ENCODE data around the gene CREBBP. TPM values are rescaled to one million over a fixed set of nuclear protein-coding genes. Genes with fewer than 3 reads are reported as not detected.

Gene CREBBP
- polyA plus RNA-seq, 2 of the 4 experiments (the other 2 are of a cell fraction) = 8.0 to 13.4 TPM

GRCh38 chr16:3800477-3801270 lies 79.8 kb downstream of the CREBBP start:
- CTCF ChIA-PET = interaction anchor here (0.7 kb wide), 1 partner anchor 11 kb away, joined by 4 read pairs; no protein-coding TSS in a partner anchor
- ATAC-seq (no peak), DNase-seq (ENCODE audit: low read depth in 1 of 2, low spot score in 1 of 2) (no peak), FAIRE-seq (no peak)
- Histone ChIP-seq H3K27ac (no peak overlapping the region), H3K4me3 (no peak overlapping the region), H3K4me2 (no peak overlapping the region), H3K4me1 (no peaks in the 10 kb centered on the region), H3K9me3 (no peaks in the 10 kb centered on the region)
- TF ChIP-seq USF2 (IDR thresholded peaks at IDR 0.05) (no peak), MAFK (IDR thresholded peaks at IDR 0.05; ENCODE audit: partially characterized antibody) (no peak), EHF (CRISPR knock-in tag; IDR thresholded peaks at IDR 0.05) (no peak)
- 83% methylated on average over 4 of the region's 4 CpGs for WGBS (ENCODE audit: missing lambda C conversion rate)
- POLR2A ChIA-PET = no interaction called here

GRCh38 chr16:3800019-3800418 lies 80.5 kb downstream of the CREBBP start:
- ChIA-PET POLR2A (no interaction called here), CTCF (no interaction called here)
- FAIRE-seq = no peak
- Histone ChIP-seq H3K4me3 (no peak overlapping the region), H3K4me2 (no peak overlapping the region), H3K9me3 (no peaks in the 10 kb centered on the region), H3K4me1 (no peaks in the 10 kb centered on the region), H3K27ac (no peak overlapping the region)
- 93% methylated on average over 7 of the region's 7 CpGs for WGBS (ENCODE audit: missing lambda C conversion rate)
- DNase-seq (ENCODE audit: low read depth in 1 of 2, low spot score in 1 of 2) = no peak
- no peak for ATAC-seq
- no peak for TF ChIP-seq E2F6 (IDR thresholded peaks at IDR 0.05; ENCODE audit: borderline replicate concordance, low read depth)
- TF ChIP-seq HDAC2 (IDR thresholded peaks at IDR 0.05) = no peak
- TF ChIP-seq FOXS1 (CRISPR knock-in tag; IDR thresholded peaks at IDR 0.05) = no peak
- TF ChIP-seq ZFP36 (IDR thresholded peaks at IDR 0.05; ENCODE audit: borderline replicate concordance, partially characterized antibody) = no peak
- TF ChIP-seq GATA3 (IDR thresholded peaks at IDR 0.05; ENCODE audit: borderline replicate concordance) = no peak
- TF ChIP-seq MAZ (IDR thresholded peaks at IDR 0.05; ENCODE audit: borderline replicate concordance, low read depth, low read length) = no peak
- TF ChIP-seq KDM1A (IDR thresholded peaks at IDR 0.05; ENCODE audit: low read depth) = no peak
- TF ChIP-seq POLR2A (IDR thresholded peaks at IDR 0.05; ENCODE audit: low read length) = no peak
- no peak for TF ChIP-seq NR3C1 (IDR thresholded peaks at IDR 0.05)
- no peak for TF ChIP-seq USF2 (IDR thresholded peaks at IDR 0.05)
- no peak for TF ChIP-seq MYC (IDR thresholded peaks at IDR 0.05; ENCODE audit: borderline replicate concordance, low read length)
- TF ChIP-seq CBX2 (IDR thresholded peaks at IDR 0.05; ENCODE audit: borderline replicate concordance, low read depth) = no peak
- no peak for TF ChIP-seq NPAS2 (CRISPR knock-in tag; IDR thresholded peaks at IDR 0.05; ENCODE audit: borderline replicate concordance)
- TF ChIP-seq JUNB (IDR thresholded peaks at IDR 0.05) = no peak
- no peak for TF ChIP-seq MAFK (IDR thresholded peaks at IDR 0.05; ENCODE audit: partially characterized antibody)
- no peak for TF ChIP-seq HOXB5 (CRISPR knock-in tag; IDR thresholded peaks at IDR 0.05)
- no peak for TF ChIP-seq KDM5A (IDR thresholded peaks at IDR 0.05)

- Histone ChIP-seq H3K9me3 (no peaks in the 10 kb centered on the region), H3K27ac (no peak overlapping the region), H3K4me1 (no peaks in the 10 kb centered on the region), H3K4me2 (no peak overlapping the region), H3K4me3 (no peak overlapping the region)
- WGBS (ENCODE audit: missing lambda C conversion rate) = 88% methylated on average over 1 of the region's 1 CpG
- POLR2A ChIA-PET = no interaction called here
- DNase-seq (ENCODE audit: low read depth in 1 of 2, low spot score in 1 of 2) = no peak
- CTCF ChIA-PET = no interaction called here
- no peak for ATAC-seq
- FAIRE-seq = no peak
- no peak for TF ChIP-seq ESRRA (IDR thresholded peaks at IDR 0.05; ENCODE audit: borderline replicate concordance, low read length)
- TF ChIP-seq FOSB (CRISPR knock-in tag; IDR thresholded peaks at IDR 0.05) = no peak
- TF ChIP-seq HOXB5 (CRISPR knock-in tag; IDR thresholded peaks at IDR 0.05) = no peak
- no peak for TF ChIP-seq HOXB13 (CRISPR knock-in tag; IDR thresholded peaks at IDR 0.05; ENCODE audit: low read depth)
- TF ChIP-seq HOXA7 (CRISPR knock-in tag; IDR thresholded peaks at IDR 0.05) = no peak
- TF ChIP-seq KDM1A (IDR thresholded peaks at IDR 0.05; ENCODE audit: low read depth) = no peak
- TF ChIP-seq USF2 (IDR thresholded peaks at IDR 0.05) = no peak
- TF ChIP-seq EHF (CRISPR knock-in tag; IDR thresholded peaks at IDR 0.05) = no peak
- no peak for TF ChIP-seq RFX5 (IDR thresholded peaks at IDR 0.05)
- TF ChIP-seq ZSCAN20 (CRISPR knock-in tag; IDR thresholded peaks at IDR 0.05) = no peak
- TF ChIP-seq KDM5A (IDR thresholded peaks at IDR 0.05) = no peak
- no peak for TF ChIP-seq ATOH8 (CRISPR knock-in tag; IDR thresholded peaks at IDR 0.05; ENCODE audit: low read depth)
- no peak for TF ChIP-seq CHD2 (IDR thresholded peaks at IDR 0.05; ENCODE audit: low read length, partially characterized antibody)
Observed at GRCh38 chr16:3799354-3799753, 81.2 kb downstream of the CREBBP start.

Measured in A549 (cell line).